Astrocyte (in vitro differentiated cells and primary cell): ENCODE data around the gene NELFB. TPM values are rescaled to one million over a fixed set of nuclear protein-coding genes. Genes with fewer than 3 reads are reported as not detected.
A peak's percentile ranks its signal among the peaks of the same experiment; 100 is the strongest.

Source experiments
- DNase-seq: peaks from one replicate; pipeline ENCODE4 v3.0.0-alpha.2; 2010; ENCODE audit warnings: low read depth
- FAIRE-seq: peaks from 2 replicates; lab custom pipeline; 2011; peaks lifted over from hg19 to GRCh38; lab: Jason Lieb, UNC
- H2AFZ ChIP-seq: 2 replicates; pipeline ENCODE4 v1.6.0; 2012; ENCODE audit warnings: low read depth, low read length, inconsistent platforms
- H3K27ac ChIP-seq: 2 replicates; pipeline ENCODE4 v1.5.1; 2011; ENCODE audit warnings: low read depth, low read length, inconsistent platforms
- H3K27me3 ChIP-seq: 2 replicates; pipeline ENCODE4 v1.6.0; 2011; ENCODE audit warnings: low read length, inconsistent platforms; ENCODE audit not compliant: insufficient read depth
- H3K36me3 ChIP-seq: 2 replicates; pipeline ENCODE4 v1.5.1; 2011; ENCODE audit warnings: low read length, inconsistent platforms; ENCODE audit not compliant: insufficient read depth
- H3K4me1 ChIP-seq: 2 replicates; pipeline ENCODE4 v1.5.1; 2011; ENCODE audit warnings: low read length, inconsistent platforms; ENCODE audit not compliant: insufficient read depth
- H3K4me2 ChIP-seq: 2 replicates; pipeline ENCODE4 v1.6.0; 2012; ENCODE audit warnings: low read length, inconsistent platforms
- H3K4me3 ChIP-seq: 2 replicates; pipeline ENCODE4 v1.5.1; 2011; ENCODE audit warnings: low read depth, mild to moderate bottlenecking, low read length, inconsistent platforms; ENCODE audit not compliant: insufficient read depth
- H3K79me2 ChIP-seq: 2 replicates; pipeline ENCODE4 v1.6.0; 2012; ENCODE audit warnings: mild to moderate bottlenecking, low read length, inconsistent platforms; ENCODE audit not compliant: insufficient read depth
- H3K9ac ChIP-seq: 2 replicates; pipeline ENCODE4 v1.6.0; 2012; ENCODE audit warnings: mild to moderate bottlenecking, low read length, inconsistent platforms
- H3K9me3 ChIP-seq: 2 replicates; pipeline ENCODE4 v1.5.1; 2012; ENCODE audit warnings: low read depth, mild to moderate bottlenecking, low read length, inconsistent platforms; ENCODE audit not compliant: insufficient read depth
- H4K20me1 ChIP-seq: 2 replicates; pipeline ENCODE4 v1.6.0; 2012; ENCODE audit warnings: low read length, inconsistent platforms; ENCODE audit not compliant: insufficient read depth
- H3K27ac Mint-ChIP-seq: one replicate; pipeline ENCODE4 v1.8.0; 2021; ENCODE audit warnings: mild to moderate bottlenecking, mixed read lengths; ENCODE audit not compliant: unreplicated experiment
- H3K27me3 Mint-ChIP-seq: one replicate; pipeline ENCODE4 v1.8.0; 2021; ENCODE audit warnings: low read depth, mixed read lengths; ENCODE audit not compliant: unreplicated experiment
- H3K36me3 Mint-ChIP-seq: one replicate; pipeline ENCODE4 v1.8.0; 2021; ENCODE audit warnings: low read depth, mixed read lengths; ENCODE audit not compliant: unreplicated experiment
- H3K4me1 Mint-ChIP-seq: one replicate; pipeline ENCODE4 v1.8.0; 2021; ENCODE audit warnings: low read depth, mixed read lengths; ENCODE audit not compliant: unreplicated experiment
- H3K4me3 Mint-ChIP-seq: one replicate; pipeline ENCODE4 v1.8.0; 2021; ENCODE audit warnings: mild to moderate bottlenecking, moderate library complexity, mixed read lengths; ENCODE audit not compliant: unreplicated experiment
- H3K9me3 Mint-ChIP-seq: one replicate; pipeline ENCODE4 v1.8.0; 2021; ENCODE audit warnings: mild to moderate bottlenecking, mixed read lengths; ENCODE audit not compliant: unreplicated experiment
- EZH2 ChIP-seq: IDR thresholded peaks from 2 replicates; pipeline ENCODE4 v1.6.1; 2012; ENCODE audit warnings: mild to moderate bottlenecking, low read length, inconsistent platforms; ENCODE audit not compliant: insufficient read depth
- total RNA-seq: library from RNA; stranded (reverse); gene quantifications from 2 replicates; pipeline ENCODE4 v1.2.1, GENCODE V29; 2021
- TF ChIP-seq, protein P1 (sequence below): IDR thresholded peaks from 2 replicates; pipeline ENCODE4 v1.5.1; 2011; ENCODE audit warnings: low read depth, mild to moderate bottlenecking, inconsistent platforms, low read length, moderate library complexity; ENCODE audit not compliant: insufficient read depth

Gene NELFB
- total RNA-seq, 1 donor from 2014 or later = 48.9 TPM

DNA sequence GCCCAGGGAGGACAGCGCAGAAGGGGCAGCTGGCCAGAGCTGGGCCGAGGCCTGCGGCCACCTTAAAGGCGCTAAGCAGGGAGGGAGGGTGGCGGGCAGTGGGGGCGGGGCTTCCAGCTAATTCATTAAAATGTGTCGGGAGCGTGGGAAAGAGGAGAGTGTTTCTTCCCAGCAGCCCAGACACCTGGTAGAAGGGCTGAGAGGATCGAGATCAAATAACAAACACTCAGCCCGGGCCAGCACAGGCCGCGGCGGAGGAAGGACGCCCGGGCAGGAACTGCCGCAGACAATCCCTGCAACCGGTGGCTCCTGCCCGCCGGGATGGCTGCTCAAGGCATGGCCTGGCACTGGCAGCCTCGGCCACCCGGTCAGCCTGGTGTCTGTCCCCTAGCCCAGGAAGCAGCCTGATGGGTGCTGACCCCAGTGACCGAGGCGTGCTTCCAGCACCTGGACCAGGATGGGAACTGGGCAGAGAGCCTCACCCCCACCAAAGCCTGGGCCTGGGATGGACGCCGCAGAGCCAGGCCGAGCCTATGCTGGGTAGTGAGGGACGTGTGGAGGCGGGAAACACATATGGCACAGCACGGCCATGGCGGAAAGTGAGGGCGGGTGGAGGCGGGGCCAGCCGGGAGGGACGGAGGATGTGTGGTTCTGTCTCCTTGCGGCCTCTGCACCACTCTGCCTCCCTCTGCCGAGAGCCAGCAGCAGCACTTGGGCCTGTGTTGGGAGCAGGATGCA is 50.1 kb downstream of the NELFB start:
- H3K4me2 ChIP-seq = peak overlapping the region; percentile 59
- H3K4me3 ChIP-seq = no peak overlapping the region
- H3K27ac Mint-ChIP-seq = no peak overlapping the region
- H3K4me1 ChIP-seq = peaks cover 19% of the 10 kb centered on the region
- DNase-seq = peak; percentile 44
- FAIRE-seq = no peak
- H2AFZ ChIP-seq = peak overlapping the region; percentile 80
- H3K27me3 Mint-ChIP-seq = peaks cover 2% of the 10 kb centered on the region
- H3K27ac ChIP-seq = no peak overlapping the region
- no peaks in the 10 kb centered on the region for H3K79me2 ChIP-seq
- H3K9me3 Mint-ChIP-seq = no peaks in the 10 kb centered on the region
- no peaks in the 10 kb centered on the region for H4K20me1 ChIP-seq
- H3K4me1 Mint-ChIP-seq = peaks cover 3% of the 10 kb centered on the region
- H3K36me3 ChIP-seq = no peaks in the 10 kb centered on the region
- H3K4me3 Mint-ChIP-seq = no peak overlapping the region
- H3K9ac ChIP-seq = peak overlapping the region; percentile 43
- no peak for TF ChIP-seq EZH2
- TF ChIP-seq, protein P1, sequence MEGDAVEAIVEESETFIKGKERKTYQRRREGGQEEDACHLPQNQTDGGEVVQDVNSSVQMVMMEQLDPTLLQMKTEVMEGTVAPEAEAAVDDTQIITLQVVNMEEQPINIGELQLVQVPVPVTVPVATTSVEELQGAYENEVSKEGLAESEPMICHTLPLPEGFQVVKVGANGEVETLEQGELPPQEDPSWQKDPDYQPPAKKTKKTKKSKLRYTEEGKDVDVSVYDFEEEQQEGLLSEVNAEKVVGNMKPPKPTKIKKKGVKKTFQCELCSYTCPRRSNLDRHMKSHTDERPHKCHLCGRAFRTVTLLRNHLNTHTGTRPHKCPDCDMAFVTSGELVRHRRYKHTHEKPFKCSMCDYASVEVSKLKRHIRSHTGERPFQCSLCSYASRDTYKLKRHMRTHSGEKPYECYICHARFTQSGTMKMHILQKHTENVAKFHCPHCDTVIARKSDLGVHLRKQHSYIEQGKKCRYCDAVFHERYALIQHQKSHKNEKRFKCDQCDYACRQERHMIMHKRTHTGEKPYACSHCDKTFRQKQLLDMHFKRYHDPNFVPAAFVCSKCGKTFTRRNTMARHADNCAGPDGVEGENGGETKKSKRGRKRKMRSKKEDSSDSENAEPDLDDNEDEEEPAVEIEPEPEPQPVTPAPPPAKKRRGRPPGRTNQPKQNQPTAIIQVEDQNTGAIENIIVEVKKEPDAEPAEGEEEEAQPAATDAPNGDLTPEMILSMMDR = no peak
- H3K27me3 ChIP-seq = peaks cover under 1% of the 10 kb centered on the region
- no peaks in the 10 kb centered on the region for H3K9me3 ChIP-seq
- no peaks in the 10 kb centered on the region for H3K36me3 Mint-ChIP-seq

DNA sequence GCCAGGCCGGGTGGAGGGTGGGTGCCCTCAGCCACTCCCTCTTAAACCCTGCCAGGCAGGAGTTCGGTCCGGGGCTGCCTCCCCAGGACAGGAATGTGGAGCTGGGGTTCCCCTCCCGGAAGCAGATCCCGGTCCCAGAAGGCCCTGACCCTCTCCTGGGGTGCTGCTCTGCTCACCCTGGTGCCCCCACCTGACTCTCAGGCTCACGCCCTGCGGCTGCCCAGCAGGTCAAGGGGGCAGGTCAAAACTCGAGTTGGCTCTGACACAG is 50.6 kb downstream of the NELFB start:
- peaks cover 17% of the 10 kb centered on the region for H3K4me1 ChIP-seq
- H3K36me3 ChIP-seq = no peaks in the 10 kb centered on the region
- FAIRE-seq (no peak), DNase-seq (no peak)
- peak overlapping the region; percentile 80 for H2AFZ ChIP-seq
- no peaks in the 10 kb centered on the region for H3K36me3 Mint-ChIP-seq
- peak overlapping the region; percentile 59 for H3K4me2 ChIP-seq
- H3K4me1 Mint-ChIP-seq = peaks cover 1% of the 10 kb centered on the region
- no peak overlapping the region for H3K4me3 ChIP-seq
- H3K27ac ChIP-seq = no peak overlapping the region
- H3K79me2 ChIP-seq = no peaks in the 10 kb centered on the region
- no peaks in the 10 kb centered on the region for H4K20me1 ChIP-seq
- no peak overlapping the region for H3K27ac Mint-ChIP-seq
- H3K9me3 ChIP-seq = no peaks in the 10 kb centered on the region
- H3K27me3 Mint-ChIP-seq = peaks cover 2% of the 10 kb centered on the region
- H3K9ac ChIP-seq = no peak overlapping the region
- TF ChIP-seq, protein P1 = no peak
- TF ChIP-seq EZH2 = no peak
- no peaks in the 10 kb centered on the region for H3K9me3 Mint-ChIP-seq
- no peak overlapping the region for H3K4me3 Mint-ChIP-seq
- H3K27me3 ChIP-seq = no peaks in the 10 kb centered on the region
